Keratinocyte (primary cell): Measurements from ENCODE around the gene ARID1B.

Experiments
- CTCF ChIP-seq, 3 experiments: IDR thresholded peaks in 1 of 3; conservative IDR thresholded peaks in 1 of 3; optimal IDR thresholded peaks in 1 of 3; 2 replicates in 2 of 3; 3 replicates in 1 of 3; pipeline versions ENCODE3 to v1.5.1; 2011; ENCODE audit warnings: low read length in 3 of 3, mild to moderate bottlenecking in 3 of 3, moderate library complexity in 2 of 3, control low read depth in 1 of 3, inconsistent platforms in 1 of 3; ENCODE audit not compliant: insufficient read depth in 2 of 3; ENCODE audit errors: extremely low read depth in 1 of 3
- EZH2 ChIP-seq: IDR thresholded peaks from one replicate; pipeline ENCODE4 v1.6.1; 2012; ENCODE audit warnings: inconsistent platforms, mild to moderate bottlenecking, low read length, moderate library complexity

- TF ChIP-seq CTCF (optimal IDR thresholded peaks at IDR 0.05 in 1 of 3, IDR thresholded peaks at IDR 0.05 in 1 of 3, conservative IDR thresholded peaks at IDR 0.05 in 1 of 3; ENCODE audit: extremely low read depth in 1 of 3, insufficient read depth in 2 of 3, low read length in 3 of 3) (no peak), EZH2 (no peak)
Measured at GRCh38 chr6:156796627-156797026, 19.4 kb downstream of the ARID1B start.
